HepG2 (cell line): Measurements from ENCODE around the gene MRPL28. TPM values are rescaled to one million over a fixed set of nuclear protein-coding genes. Genes with fewer than 3 reads are reported as not detected.

Source experiments
- CCDC6 ChIP-seq: sonication (generic); formaldehyde crosslinking; IDR thresholded peaks from 2 replicates; pipeline ENCODE4 v1.8.1; 2022; ENCODE audit warnings: mild to moderate bottlenecking, missing genetic modification reagents, moderate library complexity
- ESRRA ChIP-seq: sonication (generic); formaldehyde crosslinking; IDR thresholded peaks from 2 replicates; pipeline ENCODE4 v1.5.1; 2020; ENCODE audit warnings: mild to moderate bottlenecking, low read depth, missing genetic modification reagents
- FOXA1 ChIP-seq, 2 experiments: fragments of 450-650 bp in 1 of 2; sonication (generic) in 1 of 2; formaldehyde crosslinking in 1 of 2; IDR thresholded peaks; 2 replicates each; pipeline versions ENCODE4 v1.4.0 to v1.6.1; 2016 to 2020; ENCODE audit warnings: missing genetic modification reagents in 1 of 2
- HNRNPK ChIP-seq: fragments of 200-400 bp; formaldehyde crosslinking; IDR thresholded peaks from 2 replicates; pipeline ENCODE4 v1.6.1; 2018; ENCODE audit warnings: low read length, low read depth, moderate library complexity, mild to moderate bottlenecking; ENCODE audit not compliant: poor library complexity, severe bottlenecking
- NKX3-1 ChIP-seq: sonication (generic); formaldehyde crosslinking; IDR thresholded peaks from 2 replicates; pipeline ENCODE4 v1.5.0; 2020; ENCODE audit warnings: missing genetic modification reagents
- ZNF143 ChIP-seq: sonication (generic); formaldehyde crosslinking; IDR thresholded peaks from 2 replicates; pipeline ENCODE4 v1.4.0; 2020; ENCODE audit warnings: missing genetic modification reagents
- ZNF20 ChIP-seq: sonication (generic); formaldehyde crosslinking; IDR thresholded peaks from 2 replicates; pipeline ENCODE4 v1.4.0; 2020; ENCODE audit warnings: mild to moderate bottlenecking, moderate library complexity, missing genetic modification reagents
- ZNF354B ChIP-seq: sonication (generic); formaldehyde crosslinking; IDR thresholded peaks from 2 replicates; pipeline ENCODE4 v1.8.0; 2022; ENCODE audit warnings: mild to moderate bottlenecking, missing genetic modification reagents
- ZNF432 ChIP-seq: sonication (generic); formaldehyde crosslinking; IDR thresholded peaks from 2 replicates; pipeline ENCODE4 v1.5.0; 2020; ENCODE audit warnings: missing genetic modification reagents, mild to moderate bottlenecking, borderline replicate concordance
- ZNF484 ChIP-seq: sonication (generic); formaldehyde crosslinking; IDR thresholded peaks from 2 replicates; pipeline ENCODE4 v1.5.1; 2020; ENCODE audit warnings: mild to moderate bottlenecking, low read depth, missing genetic modification reagents, borderline replicate concordance
- polyA plus RNA-seq, 8 experiments: library from polyadenylated mRNA; depleted of rRNA in 3 of 8; stranded (reverse) in 7 of 8; unstranded in 1 of 8; fragments of >200 nt; fragmentation: Illumina TruSeq in 4 of 8; extraction: Trizol in 4 of 8; gene quantifications; 2 replicates each; pipeline versions ENCODE4 v1.2.1 to v1.2.3, GENCODE V29; 2011 to 2016; ENCODE audit warnings: low read depth in 4 of 8, missing spikeins in 1 of 8, mixed read lengths in 1 of 8; ENCODE audit not compliant: insufficient read depth in 1 of 8
- total RNA-seq, 5 experiments: library from RNA; depleted of rRNA; stranded (reverse); fragments of >200 nt; fragmentation: Illumina TruSeq; extraction: Trizol; gene quantifications; 2 replicates each; pipeline ENCODE4 v1.2.3, GENCODE V29; 2016; ENCODE audit warnings: low read depth in 1 of 5
- TF ChIP-seq, protein P1 (sequence below): fragments of 450-650 bp; IDR thresholded peaks from 2 replicates; pipeline ENCODE4 v1.6.1; 2017
- TF ChIP-seq, protein P2 (sequence below): sonication (generic); formaldehyde crosslinking; IDR thresholded peaks from 2 replicates; pipeline ENCODE4 v1.4.0; 2020; ENCODE audit warnings: missing genetic modification reagents

The MRPL28 gene
- total and polyA plus RNA-seq, 2 of the 13 experiments (the other 11 are each of a cell fraction or from before 2014, with no cell fraction given), result 114 to 135 TPM

GRCh38 chr16:376817-377418 lies 6.6 kb upstream of the MRPL28 start (continued):
- TF ChIP-seq, protein P1, sequence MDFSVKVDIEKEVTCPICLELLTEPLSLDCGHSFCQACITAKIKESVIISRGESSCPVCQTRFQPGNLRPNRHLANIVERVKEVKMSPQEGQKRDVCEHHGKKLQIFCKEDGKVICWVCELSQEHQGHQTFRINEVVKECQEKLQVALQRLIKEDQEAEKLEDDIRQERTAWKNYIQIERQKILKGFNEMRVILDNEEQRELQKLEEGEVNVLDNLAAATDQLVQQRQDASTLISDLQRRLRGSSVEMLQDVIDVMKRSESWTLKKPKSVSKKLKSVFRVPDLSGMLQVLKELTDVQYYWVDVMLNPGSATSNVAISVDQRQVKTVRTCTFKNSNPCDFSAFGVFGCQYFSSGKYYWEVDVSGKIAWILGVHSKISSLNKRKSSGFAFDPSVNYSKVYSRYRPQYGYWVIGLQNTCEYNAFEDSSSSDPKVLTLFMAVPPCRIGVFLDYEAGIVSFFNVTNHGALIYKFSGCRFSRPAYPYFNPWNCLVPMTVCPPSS, result no peak
- no peak for TF ChIP-seq CCDC6 (CRISPR knock-in tag)
- no peak for TF ChIP-seq ZNF143
- TF ChIP-seq HNRNPK, result no peak
- no peak for TF ChIP-seq FOXA1 (IDR thresholded peaks at IDR 0.05)
- TF ChIP-seq FOXA1 (CRISPR knock-in tag; IDR thresholded peaks at IDR 0.05), result no peak
- TF ChIP-seq ESRRA (CRISPR knock-in tag), result no peak
- TF ChIP-seq ZNF354B, result no peak
- TF ChIP-seq NKX3-1 (CRISPR knock-in tag), result no peak
- no peak for TF ChIP-seq ZNF20 (CRISPR knock-in tag)
- no peak for TF ChIP-seq ZNF432 (CRISPR knock-in tag)
- TF ChIP-seq, protein P2, sequence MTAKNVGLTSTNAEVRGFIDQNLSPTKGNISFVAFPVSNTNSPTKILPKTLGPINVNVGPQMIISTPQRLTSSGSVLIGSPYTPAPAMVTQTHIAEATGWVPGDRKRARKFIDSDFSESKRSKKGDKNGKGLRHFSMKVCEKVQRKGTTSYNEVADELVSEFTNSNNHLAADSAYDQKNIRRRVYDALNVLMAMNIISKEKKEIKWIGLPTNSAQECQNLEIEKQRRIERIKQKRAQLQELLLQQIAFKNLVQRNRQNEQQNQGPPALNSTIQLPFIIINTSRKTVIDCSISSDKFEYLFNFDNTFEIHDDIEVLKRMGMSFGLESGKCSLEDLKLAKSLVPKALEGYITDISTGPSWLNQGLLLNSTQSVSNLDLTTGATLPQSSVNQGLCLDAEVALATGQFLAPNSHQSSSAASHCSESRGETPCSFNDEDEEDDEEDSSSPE (CRISPR knock-in tag), result no peak
- TF ChIP-seq ZNF484, result no peak
- TF ChIP-seq, all 625 proteins: peak for 0
